NT2/D1 (cell line): ENCODE measurements around the gene FADD.

Experiments
- DNase-seq: peaks from one replicate; pipeline ENCODE4 v3.0.0-alpha.2; 2011; ENCODE audit warnings: low read depth, low spot score
- H3K27me3 ChIP-seq: 2 replicates; pipeline ENCODE4 v1.6.0; 2011; ENCODE audit warnings: mild to moderate bottlenecking; ENCODE audit not compliant: insufficient read length, insufficient read depth
- H3K36me3 ChIP-seq: 2 replicates; pipeline ENCODE4 v1.6.1; 2011; ENCODE audit warnings: mild to moderate bottlenecking, low read length, mixed read lengths; ENCODE audit not compliant: insufficient read depth, insufficient read length
- H3K4me1 ChIP-seq: 2 replicates; pipeline ENCODE4 v1.5.1; 2011; ENCODE audit not compliant: insufficient read depth, insufficient read length
- H3K4me3 ChIP-seq: 2 replicates; pipeline ENCODE4 v1.5.1; 2011; ENCODE audit warnings: low read depth; ENCODE audit not compliant: insufficient read length
- H3K9ac ChIP-seq: 2 replicates; pipeline ENCODE4 v1.6.0; 2011; ENCODE audit warnings: low read depth; ENCODE audit not compliant: insufficient read length
- H3K9me3 ChIP-seq: 2 replicates; pipeline ENCODE4 v1.5.1; 2011; ENCODE audit warnings: mild to moderate bottlenecking, low read length; ENCODE audit not compliant: insufficient read depth
- SUZ12 ChIP-seq: IDR thresholded peaks from 2 replicates; pipeline ENCODE4 v1.6.1; 2011; ENCODE audit not compliant: insufficient read length, insufficient read depth; ENCODE audit errors: extremely low read depth
- YY1 ChIP-seq: IDR thresholded peaks from 2 replicates; pipeline ENCODE4 v1.6.1; 2011; ENCODE audit not compliant: insufficient read length, insufficient read depth
- ZNF274 ChIP-seq: IDR thresholded peaks from 2 replicates; pipeline ENCODE4 v1.6.1; 2011; ENCODE audit warnings: mild to moderate bottlenecking, low read depth, low read length

The FADD gene

DNA sequence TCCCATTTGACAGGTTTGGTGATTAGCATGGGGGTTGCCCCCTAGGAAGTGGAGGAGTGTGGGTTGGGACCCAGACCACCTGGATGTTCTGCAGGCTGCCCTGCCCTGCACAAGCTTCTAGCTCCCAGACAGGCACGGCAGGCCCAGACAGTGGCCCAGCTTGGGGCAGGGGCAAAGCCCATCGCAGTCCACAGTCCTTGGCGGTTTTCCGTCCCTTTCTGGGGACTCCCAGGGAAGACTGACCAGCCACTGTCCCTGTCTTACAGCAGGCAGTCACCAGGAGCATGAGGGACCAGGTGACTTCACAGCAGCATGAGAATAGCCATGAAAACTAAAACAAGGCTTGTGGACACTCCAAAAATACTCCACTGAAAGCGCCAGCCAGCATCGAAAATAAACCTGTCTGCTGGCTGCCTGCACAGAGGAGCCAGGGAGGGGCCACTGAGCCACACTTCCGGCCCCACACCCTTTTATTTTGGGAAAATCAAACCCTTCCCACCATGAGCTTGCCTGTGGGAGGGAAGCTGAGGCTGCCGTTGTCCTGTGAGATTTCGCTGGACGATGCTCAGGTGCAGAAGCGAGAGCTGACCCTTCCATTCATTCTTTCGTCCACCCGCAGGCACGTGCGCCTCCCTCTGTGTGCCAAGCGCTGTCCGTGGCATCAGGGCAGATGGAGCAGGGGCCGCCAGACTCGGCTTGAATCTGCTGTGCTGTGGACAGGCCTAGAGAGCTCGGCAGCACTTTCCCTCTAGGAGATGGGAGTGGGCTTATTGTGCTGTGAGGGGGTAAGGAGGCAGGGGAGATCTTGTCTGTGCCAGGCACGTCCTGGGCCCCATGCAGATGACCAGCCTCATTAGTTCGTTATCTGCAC is 28.0 kb downstream of the FADD start:
- peak overlapping the region; percentile 50 for H3K9ac ChIP-seq
- H3K4me1 ChIP-seq = peaks cover 10% of the 10 kb centered on the region
- TF ChIP-seq YY1 (no peak), SUZ12 (no peak), ZNF274 (no peak)
- H3K9me3 ChIP-seq = no peaks in the 10 kb centered on the region
- H3K27me3 ChIP-seq = no peaks in the 10 kb centered on the region
- no peak overlapping the region for H3K4me3 ChIP-seq
- H3K36me3 ChIP-seq = no peaks in the 10 kb centered on the region
- DNase-seq = no peak

DNA sequence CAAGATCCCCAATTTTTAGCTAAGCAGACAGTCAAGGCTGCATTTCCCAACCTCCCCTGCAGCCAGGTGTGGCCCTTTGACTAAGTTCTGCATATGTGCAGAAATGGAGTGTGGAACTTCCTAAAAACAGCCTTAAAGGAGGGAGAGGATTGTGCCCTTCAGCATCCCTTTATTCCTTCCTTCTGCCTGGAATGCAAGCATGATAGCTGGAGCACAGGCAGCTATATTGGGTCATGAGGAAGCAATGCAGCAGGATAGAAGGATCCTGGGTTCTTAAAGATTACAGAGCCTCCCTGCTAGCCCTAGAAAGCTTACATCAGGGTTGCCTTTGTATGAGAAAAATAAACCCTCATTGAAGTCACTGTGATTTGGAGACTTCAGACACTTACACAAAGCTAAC is 29.9 kb downstream of the FADD start:
- DNase-seq = no peak
- Histone ChIP-seq H3K4me1 (peaks cover 6% of the 10 kb centered on the region), H3K36me3 (no peaks in the 10 kb centered on the region), H3K4me3 (no peak overlapping the region), H3K9ac (no peak overlapping the region), H3K27me3 (no peaks in the 10 kb centered on the region), H3K9me3 (no peaks in the 10 kb centered on the region)
- TF ChIP-seq YY1 (no peak), ZNF274 (no peak), SUZ12 (no peak)

DNA sequence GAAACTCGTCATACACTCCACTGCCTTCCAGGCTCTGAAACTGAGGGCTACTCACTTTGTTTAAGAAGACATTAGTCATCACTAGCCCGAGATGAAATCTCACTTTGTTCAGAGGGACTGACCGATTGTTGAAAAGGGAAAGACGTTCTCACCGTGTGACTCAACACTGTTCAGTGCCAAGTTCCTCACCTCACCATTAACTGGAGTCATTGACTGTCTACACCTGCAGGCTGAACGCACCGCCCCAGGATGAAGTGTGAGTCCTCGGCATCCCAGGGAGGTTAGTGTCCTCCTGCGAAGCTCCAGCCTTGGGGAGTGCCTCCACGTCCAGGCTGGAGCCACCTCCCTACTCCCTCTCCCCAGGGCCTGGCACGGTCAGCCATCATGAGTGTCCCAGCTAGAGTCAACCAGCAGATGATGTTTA is 30.4 kb downstream of the FADD start:
- no peak overlapping the region for H3K4me3 ChIP-seq
- H3K36me3 ChIP-seq = no peaks in the 10 kb centered on the region
- no peak overlapping the region for H3K9ac ChIP-seq
- H3K9me3 ChIP-seq = no peaks in the 10 kb centered on the region
- peaks cover 6% of the 10 kb centered on the region for H3K4me1 ChIP-seq
- TF ChIP-seq YY1 (no peak), SUZ12 (no peak), ZNF274 (no peak)
- H3K27me3 ChIP-seq = no peaks in the 10 kb centered on the region
- DNase-seq = no peak

DNA sequence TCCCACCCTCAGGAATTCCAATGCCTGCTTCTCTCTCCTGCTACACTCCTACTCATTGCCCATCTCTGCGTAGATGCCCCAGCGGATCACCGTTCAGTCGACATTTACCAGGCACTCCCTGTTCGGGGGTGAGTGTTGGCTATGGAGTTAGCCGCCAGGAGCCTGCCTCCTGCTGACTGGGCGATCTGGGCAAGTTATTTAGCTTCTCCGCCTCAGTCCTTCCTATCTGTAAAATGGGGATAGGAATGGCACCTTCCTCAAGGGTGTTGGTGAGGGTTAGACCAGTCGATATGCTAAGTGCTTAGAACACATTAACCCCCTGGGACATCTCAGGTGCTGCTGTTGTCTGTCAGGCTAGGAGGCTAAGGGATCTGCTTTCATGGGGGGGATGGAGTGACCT is 30.9 kb downstream of the FADD start:
- Histone ChIP-seq H3K4me1 (peaks cover 6% of the 10 kb centered on the region), H3K4me3 (no peak overlapping the region), H3K36me3 (no peaks in the 10 kb centered on the region), H3K9ac (no peak overlapping the region), H3K9me3 (no peaks in the 10 kb centered on the region), H3K27me3 (no peaks in the 10 kb centered on the region)
- no peak for TF ChIP-seq SUZ12
- no peak for TF ChIP-seq YY1
- no peak for DNase-seq

DNA sequence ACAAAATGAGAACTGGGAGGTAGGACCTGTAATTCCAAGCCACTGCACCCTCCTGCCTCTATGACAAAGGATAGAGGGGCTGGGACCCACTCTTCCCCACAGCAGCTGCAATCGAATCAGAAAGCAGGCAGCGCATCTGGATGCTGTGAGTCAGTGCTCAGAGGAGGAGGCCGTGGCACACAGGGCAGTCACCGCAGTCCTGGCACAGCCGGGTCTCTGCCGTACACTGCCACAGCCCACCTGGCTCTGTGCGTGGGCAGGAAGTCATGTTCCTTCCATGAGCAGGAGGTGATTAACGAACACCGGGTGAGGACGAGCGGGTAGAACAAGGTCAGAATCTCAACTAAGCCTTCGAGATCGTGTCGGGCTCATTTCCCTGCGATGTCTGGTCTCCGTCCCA is 37.2 kb downstream of the FADD start:
- no peak for DNase-seq
- Histone ChIP-seq H3K9ac (no peak overlapping the region), H3K36me3 (no peaks in the 10 kb centered on the region), H3K4me3 (no peak overlapping the region), H3K27me3 (no peaks in the 10 kb centered on the region), H3K4me1 (no peaks in the 10 kb centered on the region), H3K9me3 (no peaks in the 10 kb centered on the region)
- TF ChIP-seq SUZ12 (no peak), ZNF274 (no peak), YY1 (no peak)

DNA sequence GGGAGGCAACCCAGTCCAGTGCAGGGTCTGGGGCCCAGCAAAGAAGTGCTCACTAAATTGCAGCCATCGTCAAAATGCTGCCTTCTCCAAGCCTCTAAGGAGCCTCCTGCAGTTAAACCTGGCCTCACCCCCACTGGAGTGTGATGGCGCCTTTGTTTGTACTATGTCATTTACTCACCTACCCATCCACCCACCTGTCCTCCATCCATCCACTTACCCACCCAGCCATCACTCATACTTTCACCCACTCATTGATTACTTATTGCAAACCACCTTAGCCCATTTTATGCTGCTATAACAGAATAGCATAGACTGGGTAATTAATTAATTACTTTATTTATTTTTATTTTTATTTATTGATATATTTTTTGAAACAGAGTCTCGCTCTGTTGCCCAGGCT is 38.6 kb downstream of the FADD start:
- DNase-seq = no peak
- Histone ChIP-seq H3K36me3 (no peaks in the 10 kb centered on the region), H3K9me3 (no peaks in the 10 kb centered on the region), H3K9ac (no peak overlapping the region), H3K4me3 (no peak overlapping the region), H3K4me1 (no peaks in the 10 kb centered on the region), H3K27me3 (no peaks in the 10 kb centered on the region)
- no peak for TF ChIP-seq YY1
- no peak for TF ChIP-seq ZNF274
- TF ChIP-seq SUZ12 = no peak

DNA sequence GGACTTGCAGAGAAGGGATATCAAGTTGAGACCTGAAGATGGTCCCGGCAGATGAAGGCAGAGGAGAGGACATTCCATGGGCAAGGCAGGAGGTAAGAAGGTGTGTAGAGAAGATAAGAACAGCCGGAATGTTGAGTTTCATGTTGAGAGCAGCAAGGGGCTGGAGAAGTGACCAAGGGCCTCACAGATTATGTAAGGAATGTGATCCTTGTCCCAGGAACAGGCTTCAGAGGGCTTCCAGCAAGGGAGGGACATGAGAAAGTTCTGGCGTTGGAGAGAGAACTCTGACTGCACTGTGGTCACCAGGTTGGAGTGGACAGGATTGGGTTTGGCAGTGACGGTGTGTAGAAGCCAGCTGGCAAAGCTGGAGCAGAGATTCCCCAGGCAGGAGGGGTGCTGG is 39.8 kb downstream of the FADD start:
- no peak overlapping the region for H3K4me3 ChIP-seq
- H3K9me3 ChIP-seq = no peaks in the 10 kb centered on the region
- TF ChIP-seq YY1 (no peak), ZNF274 (no peak), SUZ12 (no peak)
- H3K9ac ChIP-seq = no peak overlapping the region
- no peaks in the 10 kb centered on the region for H3K36me3 ChIP-seq
- no peaks in the 10 kb centered on the region for H3K27me3 ChIP-seq
- DNase-seq = no peak
- H3K4me1 ChIP-seq = peaks cover 4% of the 10 kb centered on the region
